RWPE2 (cell line): ENCODE results near the gene VN1R5.

Source experiments
- ATAC-seq: fragments of 200-7000 bp; cut with Tn5 transposase; 3 replicates; pipeline ENCODE4 v1.9.1; 2021; ENCODE audit warnings: low read depth
- DNase-seq: peaks from one replicate; pipeline ENCODE4 v3.0.0-alpha.2; 2020; ENCODE audit warnings: low spot score
- H3K27ac ChIP-seq: fragments of 450-650 bp; 2 replicates; pipeline ENCODE4 v1.5.1; 2017; ENCODE audit warnings: mild to moderate bottlenecking; ENCODE audit not compliant: poor library complexity, severe bottlenecking
- H3K27me3 ChIP-seq: fragments of 250-450 bp; sonication (Bioruptor Pico); 2 replicates; pipeline ENCODE4 v1.5.1; 2021; ENCODE audit warnings: mild to moderate bottlenecking, moderate library complexity; ENCODE audit not compliant: insufficient read depth, poor library complexity, severe bottlenecking
- H3K36me3 ChIP-seq: fragments of 250-450 bp; sonication (Bioruptor Pico); 2 replicates; pipeline ENCODE4 v1.5.1; 2020; ENCODE audit warnings: low read depth, mild to moderate bottlenecking, moderate library complexity
- H3K4me1 ChIP-seq: fragments of 250-450 bp; sonication (Bioruptor Pico); 2 replicates; pipeline ENCODE4 v1.5.1; 2021; ENCODE audit warnings: mild to moderate bottlenecking, moderate library complexity; ENCODE audit not compliant: insufficient read depth, poor library complexity, severe bottlenecking
- H3K4me3 ChIP-seq: fragments of 250-450 bp; sonication (Bioruptor Pico); 2 replicates; pipeline ENCODE4 v1.5.1; 2021; ENCODE audit warnings: mild to moderate bottlenecking, moderate library complexity; ENCODE audit not compliant: severe bottlenecking
- H3K9me3 ChIP-seq: fragments of 250-450 bp; sonication (Bioruptor Pico); 2 replicates; pipeline ENCODE4 v1.5.1; 2021; ENCODE audit warnings: mild to moderate bottlenecking, moderate library complexity; ENCODE audit not compliant: severe bottlenecking
- TF ChIP-seq, protein P1 (sequence below): fragments of 450-650 bp; IDR thresholded peaks from one replicate; pipeline ENCODE4 v1.5.1; 2017; ENCODE audit warnings: mild to moderate bottlenecking, moderate library complexity; ENCODE audit not compliant: poor library complexity, severe bottlenecking

The VN1R5 gene

DNA sequence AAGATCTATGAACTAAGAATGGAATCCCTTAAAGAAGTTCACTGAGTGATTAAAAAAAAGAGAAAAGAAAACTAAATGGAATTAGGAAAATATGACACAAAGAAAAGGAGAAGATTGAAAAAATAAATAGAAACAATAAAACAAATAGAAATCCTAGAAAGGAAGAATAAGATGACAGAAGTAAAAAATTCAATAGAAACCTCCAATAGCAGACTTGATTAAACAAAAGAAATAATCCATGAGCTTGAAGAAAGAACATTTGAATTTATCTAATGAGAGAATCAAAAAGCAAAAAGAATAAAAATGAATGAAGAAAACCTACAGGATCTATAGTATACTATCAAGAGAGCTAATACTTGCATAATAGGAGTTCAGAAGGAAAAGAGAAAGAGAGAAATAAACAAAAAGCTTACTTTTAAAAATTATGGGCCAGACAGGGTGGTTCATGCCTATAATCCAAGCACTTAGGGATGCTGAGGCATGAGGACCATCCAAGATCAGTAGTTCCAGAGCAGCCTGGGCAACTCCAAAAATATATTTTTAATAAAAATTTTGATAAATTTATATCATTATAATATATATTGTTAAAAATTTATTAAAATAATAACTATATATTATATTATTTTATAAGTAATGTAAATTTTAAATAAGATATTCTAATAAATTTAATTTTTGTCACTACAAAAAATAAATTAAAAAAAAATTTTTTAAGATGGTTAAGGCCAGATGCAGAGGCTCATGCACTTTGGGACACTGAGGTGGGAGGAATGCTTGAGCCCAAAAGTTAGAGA, 9.4 kb upstream of the VN1R5 start:
- no peaks in the 10 kb centered on the region for H3K9me3 ChIP-seq
- H3K4me1 ChIP-seq: no peaks in the 10 kb centered on the region
- TF ChIP-seq, protein P1, sequence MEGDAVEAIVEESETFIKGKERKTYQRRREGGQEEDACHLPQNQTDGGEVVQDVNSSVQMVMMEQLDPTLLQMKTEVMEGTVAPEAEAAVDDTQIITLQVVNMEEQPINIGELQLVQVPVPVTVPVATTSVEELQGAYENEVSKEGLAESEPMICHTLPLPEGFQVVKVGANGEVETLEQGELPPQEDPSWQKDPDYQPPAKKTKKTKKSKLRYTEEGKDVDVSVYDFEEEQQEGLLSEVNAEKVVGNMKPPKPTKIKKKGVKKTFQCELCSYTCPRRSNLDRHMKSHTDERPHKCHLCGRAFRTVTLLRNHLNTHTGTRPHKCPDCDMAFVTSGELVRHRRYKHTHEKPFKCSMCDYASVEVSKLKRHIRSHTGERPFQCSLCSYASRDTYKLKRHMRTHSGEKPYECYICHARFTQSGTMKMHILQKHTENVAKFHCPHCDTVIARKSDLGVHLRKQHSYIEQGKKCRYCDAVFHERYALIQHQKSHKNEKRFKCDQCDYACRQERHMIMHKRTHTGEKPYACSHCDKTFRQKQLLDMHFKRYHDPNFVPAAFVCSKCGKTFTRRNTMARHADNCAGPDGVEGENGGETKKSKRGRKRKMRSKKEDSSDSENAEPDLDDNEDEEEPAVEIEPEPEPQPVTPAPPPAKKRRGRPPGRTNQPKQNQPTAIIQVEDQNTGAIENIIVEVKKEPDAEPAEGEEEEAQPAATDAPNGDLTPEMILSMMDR: no peak

DNA sequence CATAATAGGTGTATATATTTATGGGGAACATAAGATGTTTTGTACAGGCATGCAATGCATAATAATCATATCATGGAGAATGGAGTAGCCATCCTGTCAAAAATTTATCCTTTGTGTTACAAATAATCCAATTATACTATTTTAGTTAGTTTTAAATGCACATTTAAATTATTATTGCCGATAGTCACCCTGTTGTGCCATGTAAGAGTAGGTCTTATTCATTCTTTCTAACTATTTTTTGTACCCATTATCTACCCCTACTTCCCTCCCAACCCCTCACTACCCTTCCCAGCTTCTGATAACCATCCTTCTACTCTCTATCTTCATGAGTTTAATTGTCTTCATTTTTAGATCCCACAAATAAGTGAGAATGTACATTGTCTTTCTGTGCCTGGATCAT, 8.3 kb upstream of the VN1R5 start:
- H3K4me1 ChIP-seq: no peaks in the 10 kb centered on the region
- H3K36me3 ChIP-seq: no peaks in the 10 kb centered on the region
- H3K9me3 ChIP-seq: no peaks in the 10 kb centered on the region
- TF ChIP-seq, protein P1: no peak
- no peaks in the 10 kb centered on the region for H3K27me3 ChIP-seq
- no peak for DNase-seq
- no peak overlapping the region for H3K4me3 ChIP-seq
- ATAC-seq: no peak
- no peak overlapping the region for H3K27ac ChIP-seq

More for the DNA sequence above, 9.4 kb upstream of the VN1R5 start:
- Histone ChIP-seq H3K27me3 (no peaks in the 10 kb centered on the region), H3K27ac (no peak overlapping the region), H3K36me3 (no peaks in the 10 kb centered on the region), H3K4me3 (no peak overlapping the region)
- no peak for DNase-seq
- ATAC-seq: no peak

DNA sequence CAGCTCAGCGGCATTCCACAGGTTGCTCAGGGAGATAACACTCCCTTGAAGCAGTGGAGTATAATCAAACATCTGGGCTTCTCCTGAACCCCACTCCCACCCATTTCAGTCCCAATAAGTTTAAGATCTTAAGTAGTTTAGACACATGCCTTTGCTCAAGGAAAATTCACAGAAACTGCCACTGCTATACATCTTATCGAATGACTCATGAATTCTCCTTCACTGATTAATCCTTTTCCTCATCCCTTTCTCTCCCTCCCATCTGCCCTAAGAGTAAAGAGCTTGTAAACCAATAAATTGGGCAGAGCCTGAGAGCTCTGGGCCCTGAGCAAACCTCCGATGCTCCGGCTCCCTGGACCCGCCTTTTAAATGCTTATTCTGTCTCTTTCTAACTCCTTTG, 10.2 kb downstream of the VN1R5 start:
- no peak for DNase-seq
- Histone ChIP-seq H3K36me3 (no peaks in the 10 kb centered on the region), H3K9me3 (no peaks in the 10 kb centered on the region), H3K27me3 (no peaks in the 10 kb centered on the region), H3K27ac (no peak overlapping the region), H3K4me3 (no peak overlapping the region), H3K4me1 (no peaks in the 10 kb centered on the region)
- TF ChIP-seq, protein P1: no peak
- no peak for ATAC-seq

DNA sequence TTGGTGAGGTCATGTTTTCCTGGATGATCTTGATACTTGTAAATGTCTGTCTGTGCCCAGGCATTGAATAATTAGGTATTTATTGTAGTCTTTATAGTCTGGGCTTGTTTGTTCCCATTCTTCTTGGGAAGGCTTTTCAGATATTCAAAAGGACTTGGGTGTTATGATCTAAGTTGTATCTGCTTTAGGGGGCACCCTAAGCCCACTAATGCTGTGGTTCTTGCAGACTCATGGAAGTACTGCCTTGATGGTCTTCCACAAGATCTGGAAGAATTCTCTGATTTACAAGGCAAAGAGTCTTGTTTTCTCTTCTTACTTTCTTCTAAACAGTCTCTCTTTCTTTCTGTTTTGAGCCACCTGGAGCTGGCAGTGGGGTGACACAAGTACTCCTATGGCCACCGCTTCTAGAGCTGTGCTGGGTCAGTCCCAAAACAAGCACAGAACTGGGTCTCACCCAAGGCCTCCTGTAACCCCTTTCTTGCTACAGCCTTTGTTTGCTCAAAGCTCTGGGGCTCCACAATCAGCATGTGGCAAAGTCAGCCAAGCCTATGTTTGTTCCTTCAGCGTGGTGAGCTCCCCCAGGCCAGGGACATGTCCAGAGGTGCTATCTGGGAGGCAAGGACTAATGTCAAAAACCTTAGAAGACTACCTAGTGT, 12.6 kb downstream of the VN1R5 start:
- TF ChIP-seq, protein P1: no peak
- ATAC-seq: no peak

DNA sequence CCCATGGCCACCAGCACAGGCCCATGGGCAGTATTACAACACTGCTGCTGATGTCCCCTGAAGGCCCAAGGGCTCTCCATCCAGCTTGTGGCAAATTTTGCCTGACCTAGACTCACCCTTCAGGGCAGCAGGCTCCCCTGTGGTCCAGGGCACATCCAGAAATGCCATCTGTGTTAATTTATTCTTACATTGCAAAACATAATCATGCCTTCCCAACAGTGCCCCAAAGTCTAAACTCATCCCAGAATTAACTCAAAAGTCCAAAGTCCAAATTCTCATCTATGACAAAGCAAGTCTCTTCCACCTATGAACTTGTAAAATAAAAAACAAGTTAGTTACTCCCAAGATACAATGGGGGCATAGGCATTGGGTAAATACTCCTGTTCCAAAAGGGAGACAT, 13.3 kb downstream of the VN1R5 start:
- Histone ChIP-seq H3K27me3 (no peaks in the 10 kb centered on the region), H3K9me3 (no peaks in the 10 kb centered on the region), H3K4me3 (no peak overlapping the region), H3K4me1 (no peaks in the 10 kb centered on the region), H3K36me3 (no peaks in the 10 kb centered on the region), H3K27ac (no peak overlapping the region)
- DNase-seq (no peak), ATAC-seq (no peak)
- TF ChIP-seq, protein P1: no peak

More for the DNA sequence above, 12.6 kb downstream of the VN1R5 start:
- H3K4me1 ChIP-seq: no peaks in the 10 kb centered on the region
- H3K27me3 ChIP-seq: no peaks in the 10 kb centered on the region
- H3K9me3 ChIP-seq: no peaks in the 10 kb centered on the region
- no peaks in the 10 kb centered on the region for H3K36me3 ChIP-seq
- no peak overlapping the region for H3K27ac ChIP-seq
- no peak overlapping the region for H3K4me3 ChIP-seq
- DNase-seq: no peak
